ENCODE data around the gene SHQ1.

- TF ChIP-seq CTCF (IDR thresholded peaks at IDR 0.05) (no peak), EP300 (IDR thresholded peaks at IDR 0.05) (no peak), POLR2A (IDR thresholded peaks at IDR 0.05; ENCODE audit: low read depth) (no peak)
Measured at GRCh38 chr3:72702390-72702789, 145.9 kb downstream of the SHQ1 start.

All from esophagus muscularis mucosa (tissue), 4 donors.